ENCODE data around the gene NTN4. TPM values are rescaled to one million over a fixed set of nuclear protein-coding genes. Genes with fewer than 3 reads are reported as not detected.
"Not testable (repeated sequence)": the region's sequence is repeated elsewhere in the genome, so short reads cannot be mapped to it uniquely, and the experiment has no call there.

NTN4 gene
- total RNA-seq, 1 donor from 2014 or later: 211 TPM

DNA sequence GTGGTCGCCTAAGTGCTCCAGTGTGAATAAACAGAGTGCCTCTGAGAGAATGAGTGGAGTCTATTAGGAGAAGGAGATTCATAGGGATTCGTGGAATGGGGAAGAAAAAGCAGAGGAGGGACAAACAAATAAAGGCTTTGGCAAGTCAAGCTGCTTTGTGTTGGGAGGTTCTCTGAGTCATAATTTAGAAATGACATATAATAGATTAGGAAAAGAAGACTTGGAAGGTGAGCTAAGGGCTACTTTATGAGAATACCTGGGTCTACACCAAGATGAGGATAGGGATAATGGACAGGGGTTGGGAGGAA lies 6.4 kb upstream of the NTN4 start:
- no peak for DNase-seq (ENCODE audit: extremely low read depth, low read depth, low spot score)

- DNase-seq (ENCODE audit: extremely low read depth, low read depth, low spot score): no peak
Measured at GRCh38 chr12:95796225-95796981, 5.8 kb upstream of the NTN4 start.

DNA sequence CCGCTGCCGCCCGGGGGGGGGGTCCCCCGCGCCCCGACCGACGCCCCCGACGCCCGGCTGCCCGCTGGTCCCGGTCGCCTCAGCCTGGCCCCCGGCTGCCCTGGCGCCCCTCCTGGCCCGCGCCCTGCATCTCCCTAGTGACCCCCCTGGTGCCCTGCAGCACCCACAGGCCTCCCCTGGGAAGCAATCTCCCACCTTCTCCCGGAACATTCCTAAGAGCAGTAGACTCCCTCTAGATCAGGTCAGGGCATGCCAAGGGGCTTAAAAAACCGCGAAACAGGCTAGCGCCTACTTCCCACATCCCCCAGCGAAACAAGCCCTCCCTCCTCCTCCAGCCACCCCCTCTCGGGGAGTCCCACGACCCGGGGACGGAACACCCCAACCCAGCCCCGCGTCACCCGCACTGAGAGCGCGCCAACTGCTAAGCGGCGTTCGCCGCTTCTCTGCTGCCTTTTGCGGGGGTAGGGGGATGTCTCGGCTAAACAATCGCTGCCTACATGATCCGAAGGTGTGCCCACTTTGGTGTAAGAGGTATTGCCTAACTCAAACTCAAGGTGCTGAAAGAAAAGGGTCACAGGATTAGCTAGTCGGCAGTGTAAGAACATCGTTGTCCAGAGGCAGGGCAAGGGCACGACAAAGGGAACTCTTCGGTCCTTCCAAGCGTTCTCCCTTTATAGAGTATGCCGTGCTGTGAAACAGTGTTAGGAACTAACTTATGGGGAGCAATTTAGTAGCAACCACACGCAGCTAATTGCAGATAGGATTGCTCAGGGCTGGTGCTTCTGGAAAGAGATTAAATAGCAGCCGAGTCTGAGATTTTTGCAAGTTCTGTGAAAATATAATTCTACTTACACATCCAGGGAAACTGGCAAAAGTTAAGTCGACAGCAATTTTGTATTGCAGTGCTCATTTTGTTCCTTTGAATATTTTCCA lies 619 bp upstream of the NTN4 start:
- DNase-seq (ENCODE audit: extremely low read depth, low read depth, low spot score): no peak

- no peak for DNase-seq (ENCODE audit: extremely low read depth, low read depth, low spot score)
Measured at GRCh38 chr12:95789126-95790032, 1.2 kb downstream of the NTN4 start.

DNA sequence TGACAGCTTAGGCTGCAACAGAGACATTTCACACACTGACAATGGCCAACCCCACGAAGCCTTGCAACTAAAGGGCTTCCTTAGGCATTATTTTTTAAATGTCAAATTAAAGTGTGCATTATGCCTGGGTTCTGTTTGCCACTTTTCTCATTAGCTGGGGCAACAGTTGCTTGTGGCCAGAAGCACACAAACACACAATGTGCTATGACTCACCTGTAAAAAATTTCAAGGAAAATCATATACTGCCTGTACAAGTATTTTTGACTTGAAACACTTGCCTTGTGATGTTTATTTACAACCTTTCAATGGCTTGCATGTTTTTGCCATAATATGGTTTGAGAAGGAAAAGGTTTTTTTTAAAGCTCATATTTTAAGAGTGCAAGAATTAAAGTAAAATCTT lies 1.9 kb downstream of the NTN4 start:
- no peak for DNase-seq (ENCODE audit: extremely low read depth, low read depth, low spot score)

GRCh38 chr12:95787274-95787818 lies 3.2 kb downstream of the NTN4 start:
- DNase-seq (ENCODE audit: extremely low read depth, low read depth, low spot score): no peak

- DNase-seq (ENCODE audit: extremely low read depth, low read depth, low spot score): no peak
Measured at GRCh38 chr12:95784915-95785314, 5.6 kb downstream of the NTN4 start.

- no peak for DNase-seq (ENCODE audit: extremely low read depth, low read depth, low spot score)
Measured at GRCh38 chr12:95784286-95784685, 6.3 kb downstream of the NTN4 start.

DNA sequence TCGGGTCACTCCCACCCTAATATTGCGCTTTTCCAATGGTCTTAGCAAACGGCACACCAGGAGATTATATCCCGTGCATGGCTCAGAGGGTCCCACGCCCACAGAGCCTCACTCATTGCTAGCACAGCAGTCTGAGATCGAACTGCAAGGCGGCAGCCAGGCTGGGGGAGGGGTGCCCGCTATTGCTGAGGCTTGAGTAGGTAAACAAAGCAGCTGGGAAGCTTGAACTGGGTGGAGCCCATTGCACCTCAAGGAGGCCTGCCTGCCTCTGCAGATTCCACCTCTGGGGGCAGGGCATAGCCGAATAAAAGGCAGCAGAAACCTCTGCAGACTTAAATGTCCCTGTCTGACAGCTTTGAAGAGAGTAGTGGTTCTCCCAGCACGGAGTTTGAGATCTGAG lies 15.1 kb downstream of the NTN4 start:
- DNase-seq (ENCODE audit: extremely low read depth, low read depth, low spot score): not testable (repeated sequence)

DNA sequence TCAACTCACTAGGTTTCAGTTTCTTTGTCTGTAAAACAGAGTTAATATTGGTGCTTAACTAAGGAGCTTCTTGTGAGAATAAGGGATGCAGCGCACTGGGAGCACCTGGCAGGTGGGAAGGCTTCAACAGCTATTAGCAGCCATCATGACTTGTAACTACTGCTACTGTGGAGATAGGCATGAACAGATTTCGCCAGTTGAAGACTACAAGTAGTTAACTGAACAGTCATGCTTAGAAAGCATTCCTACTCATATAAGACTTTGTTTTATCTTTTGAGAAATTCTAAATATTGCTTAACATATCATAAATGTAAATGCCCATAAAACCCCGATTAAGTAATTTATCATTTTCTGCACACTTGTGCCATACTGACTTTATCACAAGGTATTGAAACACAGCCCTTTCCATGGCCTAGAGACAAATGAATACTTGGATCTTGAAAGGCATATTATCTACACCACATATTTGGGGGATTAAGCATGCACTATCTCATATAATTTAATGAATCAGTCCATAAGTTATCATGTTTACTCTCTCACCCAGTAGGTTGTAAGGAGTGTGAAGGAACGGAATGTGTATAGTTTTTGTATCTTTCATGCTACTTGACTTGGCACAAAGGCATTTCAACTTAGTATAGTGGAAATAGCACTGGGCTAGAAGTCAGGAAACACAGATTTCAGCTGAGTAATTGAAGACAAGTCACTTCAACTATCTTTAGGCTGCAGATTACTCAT lies 16.1 kb downstream of the NTN4 start:
- no peak for DNase-seq (ENCODE audit: extremely low read depth, low read depth, low spot score)

DNA sequence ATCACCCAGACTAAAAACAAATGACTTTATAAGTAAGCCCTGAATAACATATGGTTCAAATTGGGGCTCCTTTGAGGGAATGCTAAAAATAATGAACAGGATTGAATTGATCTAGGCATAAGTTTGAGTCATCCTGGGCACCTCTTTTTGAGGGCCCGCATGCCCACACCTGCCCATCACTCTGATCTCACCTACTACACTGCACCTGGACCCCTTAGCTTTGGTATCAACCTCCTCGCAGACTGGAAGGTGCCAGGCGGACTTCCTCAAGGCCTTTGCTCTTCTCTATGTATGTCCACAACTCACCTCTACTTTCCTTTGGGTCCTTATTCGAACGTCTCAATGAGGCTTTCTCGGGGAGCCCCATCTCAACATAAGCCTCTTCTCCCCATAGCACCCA lies 17.2 kb downstream of the NTN4 start:
- no peak for DNase-seq (ENCODE audit: extremely low read depth, low read depth, low spot score)

DNA sequence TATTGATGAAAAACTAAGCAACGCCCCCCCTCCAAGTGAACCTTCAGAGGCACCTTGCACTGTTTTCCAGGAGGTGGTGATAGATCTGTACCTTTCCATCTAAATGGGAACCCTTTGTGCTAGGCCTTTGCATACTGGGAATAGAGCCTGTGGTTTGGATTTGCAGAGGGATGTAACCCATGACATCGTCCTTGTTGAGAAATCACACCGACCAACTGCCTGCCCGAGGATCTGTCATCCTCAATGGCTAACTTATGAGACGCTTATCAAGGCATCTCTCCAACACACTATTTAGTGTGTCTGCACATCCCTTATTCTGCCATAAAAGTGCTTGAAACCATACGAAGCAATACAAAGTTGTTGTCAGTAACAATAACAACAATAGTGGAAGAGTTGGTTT lies 22.9 kb downstream of the NTN4 start:
- no peak for DNase-seq (ENCODE audit: extremely low read depth, low read depth, low spot score)

- no peak for DNase-seq (ENCODE audit: extremely low read depth, low read depth, low spot score)
Measured at GRCh38 chr12:95766356-95767019, 24.1 kb downstream of the NTN4 start.

- DNase-seq (ENCODE audit: extremely low read depth, low read depth, low spot score): no peak
Measured at GRCh38 chr12:95764848-95765247, 25.7 kb downstream of the NTN4 start.

- DNase-seq (ENCODE audit: extremely low read depth, low read depth, low spot score): no peak
Measured at GRCh38 chr12:95763809-95764253, 26.7 kb downstream of the NTN4 start.

DNA sequence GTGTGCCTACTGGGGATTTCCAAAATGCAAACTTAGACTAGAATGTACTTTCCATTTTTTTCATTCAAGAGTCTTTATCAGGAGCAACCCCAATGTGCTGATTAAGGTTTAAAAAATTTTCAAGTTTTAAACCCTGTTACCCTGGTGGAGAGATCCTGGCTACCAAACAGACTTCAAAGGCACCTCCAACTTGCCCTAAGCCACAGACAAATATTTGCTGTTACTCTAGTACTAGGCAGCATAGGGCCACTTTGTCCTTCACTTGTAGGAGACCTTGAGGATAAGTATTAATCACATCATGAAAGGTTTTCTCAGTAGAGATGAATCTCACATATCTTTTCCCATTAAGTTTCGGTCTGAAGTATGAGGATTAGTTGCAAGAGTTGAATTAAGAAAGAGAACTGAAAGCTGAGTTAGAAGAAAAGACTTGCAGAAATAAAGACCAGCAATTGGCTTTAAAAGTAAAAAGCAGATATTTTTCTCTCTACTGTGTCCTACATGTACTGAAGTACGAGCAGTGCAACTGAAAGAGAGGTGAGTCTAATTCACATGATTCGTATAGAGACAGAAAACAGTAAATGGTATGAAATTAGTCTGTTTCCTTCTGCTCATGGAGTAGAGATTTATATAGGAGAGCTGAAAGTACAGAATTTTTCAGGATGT lies 28.3 kb downstream of the NTN4 start:
- DNase-seq (ENCODE audit: extremely low read depth, low read depth, low spot score): no peak

DNA sequence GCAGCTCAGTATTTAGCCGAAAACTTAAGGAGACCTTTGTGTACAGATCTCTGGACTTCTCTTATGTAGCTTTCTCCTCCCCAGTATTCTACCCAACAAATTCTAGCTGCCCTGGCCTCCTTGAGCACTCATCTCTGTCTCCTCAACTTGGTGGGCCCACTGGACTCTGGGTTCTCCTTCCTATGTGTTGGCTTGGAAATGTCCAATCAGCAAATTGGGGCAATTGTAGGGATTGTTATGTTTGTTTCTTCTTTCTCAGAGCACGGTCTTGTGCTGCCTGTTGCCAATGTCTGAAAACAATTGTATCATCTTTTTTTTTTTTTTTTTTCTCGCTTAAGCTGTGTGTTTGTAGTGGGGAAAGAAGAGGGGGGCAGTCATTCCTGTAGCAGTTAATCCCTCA lies 30.2 kb downstream of the NTN4 start:
- no peak for DNase-seq (ENCODE audit: extremely low read depth, low read depth, low spot score)

DNA sequence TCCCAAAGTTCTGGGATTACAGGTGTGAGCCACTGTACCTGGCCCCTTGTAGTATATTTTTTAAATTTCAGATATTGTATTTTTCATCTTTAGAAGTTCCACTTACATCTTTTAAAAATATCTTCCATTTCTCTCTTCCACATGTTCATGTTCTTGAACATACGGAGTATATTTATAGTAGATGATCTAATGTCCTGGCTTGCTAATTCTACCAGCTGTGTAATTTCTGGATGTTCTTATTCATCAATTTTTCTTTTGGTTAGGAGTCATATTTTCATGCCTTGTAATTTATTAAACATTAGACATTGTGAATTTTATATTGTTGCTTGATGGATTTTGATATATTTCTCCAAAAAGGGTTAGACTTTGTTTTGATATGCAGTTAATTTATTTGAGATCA lies 30.8 kb downstream of the NTN4 start:
- no peak for DNase-seq (ENCODE audit: extremely low read depth, low read depth, low spot score)

GRCh38 chr12:95759039-95759438 lies 31.5 kb downstream of the NTN4 start:
- no peak for DNase-seq (ENCODE audit: extremely low read depth, low read depth, low spot score)
